ENCODE results near the gene FCN2. TPM values are rescaled to one million over a fixed set of nuclear protein-coding genes. Genes with fewer than 3 reads are reported as not detected.

FCN2 gene
- total and polyA plus RNA-seq, 9 of the 15 experiments (the other 6 are each of a cell fraction or from before 2014, with no cell fraction given), result not detected

DNA sequence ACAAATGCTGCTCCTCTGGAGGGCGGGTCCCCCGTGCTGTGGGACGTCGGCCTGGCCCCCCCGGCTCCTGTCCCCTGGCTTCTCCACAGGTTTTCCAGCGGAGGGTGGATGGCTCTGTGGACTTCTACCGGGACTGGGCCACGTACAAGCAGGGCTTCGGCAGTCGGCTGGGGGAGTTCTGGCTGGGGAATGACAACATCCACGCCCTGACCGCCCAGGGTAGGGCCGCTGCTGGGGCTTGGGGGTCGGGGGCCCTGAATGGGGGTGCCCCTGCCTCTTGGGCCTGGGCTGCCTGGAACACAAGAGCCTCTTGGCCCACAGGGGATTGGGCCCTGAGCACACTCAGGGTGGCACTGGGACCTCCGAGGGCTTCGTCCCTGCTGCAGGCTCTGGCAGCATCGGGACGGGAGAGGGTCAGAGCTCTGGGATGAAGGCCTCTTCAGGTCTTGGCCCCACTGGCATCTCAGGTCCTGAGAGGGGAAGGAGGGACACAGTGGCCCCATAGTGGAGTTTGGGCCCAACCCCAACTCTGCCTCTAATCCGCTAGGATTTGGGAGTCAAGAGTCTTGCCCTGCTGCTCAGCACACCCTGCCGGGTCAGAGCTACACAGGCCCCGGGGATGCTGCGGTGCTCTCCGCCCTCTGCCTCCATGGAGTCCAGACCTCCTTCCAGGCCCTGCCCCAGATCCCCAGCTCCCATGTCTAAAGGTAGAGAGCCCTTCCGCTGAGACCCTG, 5.2 kb downstream of the FCN2 start:
- 0 out of 2 replicates have a peak, but pooled peaks cover 8% of the 10 kb centered on the region for H4K20me1 ChIP-seq (replicated peaks; ENCODE audit: control insufficient read depth, insufficient read depth, low read length)
- WGBS (ENCODE audit: insufficient coverage, low coverage, missing lambda C conversion rate), result 0% methylated on average over 20 of the region's 24 CpGs
- POLR2A ChIA-PET, result no interaction called here
- H3K4me1 ChIP-seq (replicated peaks in 1 of 2; ENCODE audit: control insufficient read depth in 2 of 2, insufficient read depth in 2 of 2, low read length in 2 of 2), result no peaks in the 10 kb centered on the region
- no peak overlapping the region for H2AFZ ChIP-seq (ENCODE audit: low read depth, low read length)
- H3K27ac ChIP-seq (ENCODE audit: extremely low read depth, low read depth, low read length), result no peak overlapping the region
- H3K9ac ChIP-seq (ENCODE audit: insufficient read depth in 1 of 2, low read depth in 2 of 2, low read length in 2 of 2), result no peak overlapping the region
- H3K36me3 ChIP-seq (ENCODE audit: control insufficient read depth, insufficient read depth, low read length), result no peaks in the 10 kb centered on the region
- H3K9me3 ChIP-seq (replicated peaks; ENCODE audit: control insufficient read depth, insufficient read depth, low read depth, low read length), result no peaks in the 10 kb centered on the region
- FAIRE-seq (no peak), DNase-seq (ENCODE audit: extremely low read depth in 1 of 4, low spot score in 3 of 4) (no peak), ATAC-seq (no peak)
- H3K9me1 ChIP-seq (ENCODE audit: control insufficient read depth, insufficient read depth, low read length), result no peaks in the 10 kb centered on the region
- H3K27me3 ChIP-seq (ENCODE audit: control insufficient read depth in 2 of 2, insufficient read depth in 2 of 2, low read length in 2 of 2), result peaks cover 18 to 59% of the 10 kb centered on the region in 2 experiments
- no peaks in the 10 kb centered on the region for H3K79me2 ChIP-seq (ENCODE audit: control insufficient read depth, insufficient read depth, low read length)
- no TSS peak for BruUV-seq (replicated peaks)
- CTCF ChIA-PET (ENCODE audit: low intra/inter-chr PET ratio), result no interaction called here
- H3K4me3 ChIP-seq, result no peak overlapping the region
- H3K4me2 ChIP-seq (ENCODE audit: insufficient read depth, low read length), result no peak overlapping the region
- intact Hi-C loops (cut with micrococcal nuclease) (no loop called here), in situ Hi-C loops (cut with MboI) (no loop called here)
- no peak for TF ChIP-seq SUPT5H (IDR thresholded peaks at IDR 0.05)
- TF ChIP-seq, protein P1, sequence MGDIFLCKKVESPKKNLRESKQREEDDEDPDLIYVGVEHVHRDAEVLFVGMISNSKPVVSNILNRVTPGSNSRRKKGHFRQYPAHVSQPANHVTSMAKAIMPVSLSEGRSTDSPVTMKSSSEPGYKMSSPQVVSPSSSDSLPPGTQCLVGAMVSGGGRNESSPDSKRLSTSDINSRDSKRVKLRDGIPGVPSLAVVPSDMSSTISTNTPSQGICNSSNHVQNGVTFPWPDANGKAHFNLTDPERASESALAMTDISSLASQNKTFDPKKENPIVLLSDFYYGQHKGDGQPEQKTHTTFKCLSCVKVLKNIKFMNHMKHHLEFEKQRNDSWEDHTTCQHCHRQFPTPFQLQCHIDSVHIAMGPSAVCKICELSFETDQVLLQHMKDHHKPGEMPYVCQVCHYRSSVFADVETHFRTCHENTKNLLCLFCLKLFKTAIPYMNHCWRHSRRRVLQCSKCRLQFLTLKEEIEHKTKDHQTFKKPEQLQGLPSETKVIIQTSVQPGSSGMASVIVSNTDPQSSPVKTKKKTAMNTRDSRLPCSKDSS (IDR thresholded peaks at IDR 0.05; ENCODE audit: low read depth, partially characterized antibody), result no peak
- TF ChIP-seq, protein P2, sequence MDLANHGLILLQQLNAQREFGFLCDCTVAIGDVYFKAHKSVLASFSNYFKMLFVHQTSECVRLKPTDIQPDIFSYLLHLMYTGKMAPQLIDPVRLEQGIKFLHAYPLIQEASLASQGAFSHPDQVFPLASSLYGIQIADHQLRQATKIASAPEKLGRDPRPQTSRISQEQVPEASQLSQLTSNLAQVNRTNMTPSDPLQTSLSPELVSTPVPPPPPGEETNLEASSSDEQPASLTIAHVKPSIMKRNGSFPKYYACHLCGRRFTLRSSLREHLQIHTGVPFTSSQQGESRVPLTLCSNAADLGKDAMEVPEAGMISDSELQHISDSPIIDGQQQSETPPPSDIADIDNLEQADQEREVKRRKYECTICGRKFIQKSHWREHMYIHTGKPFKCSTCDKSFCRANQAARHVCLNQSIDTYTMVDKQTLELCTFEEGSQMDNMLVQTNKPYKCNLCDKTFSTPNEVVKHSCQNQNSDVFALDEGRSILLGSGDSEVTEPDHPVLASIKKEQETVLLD (IDR thresholded peaks at IDR 0.05), result no peak
- no peak for TF ChIP-seq ZC3H8 (IDR thresholded peaks at IDR 0.05)
- TF ChIP-seq TAF9B (IDR thresholded peaks at IDR 0.05; ENCODE audit: partially characterized antibody), result no peak
- TF ChIP-seq, protein P3, sequence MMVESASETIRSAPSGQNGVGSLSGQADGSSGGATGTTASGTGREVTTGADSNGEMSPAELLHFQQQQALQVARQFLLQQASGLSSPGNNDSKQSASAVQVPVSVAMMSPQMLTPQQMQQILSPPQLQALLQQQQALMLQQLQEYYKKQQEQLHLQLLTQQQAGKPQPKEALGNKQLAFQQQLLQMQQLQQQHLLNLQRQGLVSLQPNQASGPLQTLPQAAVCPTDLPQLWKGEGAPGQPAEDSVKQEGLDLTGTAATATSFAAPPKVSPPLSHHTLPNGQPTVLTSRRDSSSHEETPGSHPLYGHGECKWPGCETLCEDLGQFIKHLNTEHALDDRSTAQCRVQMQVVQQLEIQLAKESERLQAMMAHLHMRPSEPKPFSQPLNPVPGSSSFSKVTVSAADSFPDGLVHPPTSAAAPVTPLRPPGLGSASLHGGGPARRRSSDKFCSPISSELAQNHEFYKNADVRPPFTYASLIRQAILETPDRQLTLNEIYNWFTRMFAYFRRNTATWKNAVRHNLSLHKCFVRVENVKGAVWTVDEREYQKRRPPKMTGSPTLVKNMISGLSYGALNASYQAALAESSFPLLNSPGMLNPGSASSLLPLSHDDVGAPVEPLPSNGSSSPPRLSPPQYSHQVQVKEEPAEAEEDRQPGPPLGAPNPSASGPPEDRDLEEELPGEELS (CRISPR knock-in tag; IDR thresholded peaks at IDR 0.05; ENCODE audit: borderline replicate concordance), result no peak
- no peak for TF ChIP-seq CAMTA2 (CRISPR knock-in tag; conservative IDR thresholded peaks at IDR 0.05)
- TF ChIP-seq SMAD1 (IDR thresholded peaks at IDR 0.05; ENCODE audit: low read depth, low read length, partially characterized antibody), result no peak
- TF ChIP-seq POU5F1 (IDR thresholded peaks at IDR 0.05; ENCODE audit: borderline replicate concordance, low read depth, low read length, partially characterized antibody), result no peak
- TF ChIP-seq ZFPM2 (CRISPR knock-in tag; IDR thresholded peaks at IDR 0.05), result no peak
- no peak for TF ChIP-seq ZNF780A (CRISPR knock-in tag; IDR thresholded peaks at IDR 0.05)
- TF ChIP-seq, protein P4, sequence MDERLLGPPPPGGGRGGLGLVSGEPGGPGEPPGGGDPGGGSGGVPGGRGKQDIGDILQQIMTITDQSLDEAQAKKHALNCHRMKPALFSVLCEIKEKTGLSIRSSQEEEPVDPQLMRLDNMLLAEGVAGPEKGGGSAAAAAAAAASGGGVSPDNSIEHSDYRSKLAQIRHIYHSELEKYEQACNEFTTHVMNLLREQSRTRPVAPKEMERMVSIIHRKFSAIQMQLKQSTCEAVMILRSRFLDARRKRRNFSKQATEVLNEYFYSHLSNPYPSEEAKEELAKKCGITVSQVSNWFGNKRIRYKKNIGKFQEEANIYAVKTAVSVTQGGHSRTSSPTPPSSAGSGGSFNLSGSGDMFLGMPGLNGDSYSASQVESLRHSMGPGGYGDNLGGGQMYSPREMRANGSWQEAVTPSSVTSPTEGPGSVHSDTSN (CRISPR knock-in tag; IDR thresholded peaks at IDR 0.05; ENCODE audit: low read depth), result no peak
- TF ChIP-seq, protein P4 (tag; conservative IDR thresholded peaks at IDR 0.05; ENCODE audit: low read depth), result no peak
- no peak for TF ChIP-seq TEAD4 (IDR thresholded peaks at IDR 0.05; ENCODE audit: low read length)
- TF ChIP-seq TEAD4 (CRISPR knock-in tag; IDR thresholded peaks at IDR 0.05; ENCODE audit: borderline replicate concordance), result no peak

All from K562 (cell line).